CD4-positive, alpha-beta T cell treated with Interleukin-6 for 4 hours (primary cell): Measurements from ENCODE around the gene KCNJ14.
"Not testable (repeated sequence)": the region's sequence is repeated elsewhere in the genome, so short reads cannot be mapped to it uniquely, and the experiment has no call there.

Experiments
- DNase-seq: peaks from one replicate; pipeline ENCODE4 v3.0.0-alpha.2; 2020; ENCODE audit warnings: mixed read lengths

Gene KCNJ14

GRCh38 chr19:48473161-48473966 lies 18.0 kb downstream of the KCNJ14 start:
- no peak for DNase-seq

GRCh38 chr19:48474084-48474592 lies 18.8 kb downstream of the KCNJ14 start:
- DNase-seq = no peak

- DNase-seq = no peak
These were observed 20.1 kb downstream of the KCNJ14 start for GRCh38 chr19:48475369-48476068.

- no peak for DNase-seq
These were observed 20.8 kb downstream of the KCNJ14 start for GRCh38 chr19:48476176-48476575.

GRCh38 chr19:48477067-48477685 lies 21.8 kb downstream of the KCNJ14 start:
- DNase-seq = no peak

GRCh38 chr19:48477698-48478338 lies 22.4 kb downstream of the KCNJ14 start:
- no peak for DNase-seq

- no peak for DNase-seq
These were observed 23.2 kb downstream of the KCNJ14 start for GRCh38 chr19:48478339-48479256.

GRCh38 chr19:48479686-48480085 lies 24.3 kb downstream of the KCNJ14 start:
- DNase-seq = no peak

GRCh38 chr19:48480183-48480557 lies 24.8 kb downstream of the KCNJ14 start:
- peak; percentile 54 for DNase-seq

- DNase-seq = peak; percentile 75
These were observed 25.5 kb downstream of the KCNJ14 start for GRCh38 chr19:48480558-48481500.

- DNase-seq = no peak
These were observed 26.7 kb downstream of the KCNJ14 start for GRCh38 chr19:48481846-48482639.

GRCh38 chr19:48483301-48483700 lies 27.9 kb downstream of the KCNJ14 start:
- DNase-seq = no peak

GRCh38 chr19:48484247-48484893 lies 29.0 kb downstream of the KCNJ14 start:
- no peak for DNase-seq

- no peak for DNase-seq
These were observed 29.7 kb downstream of the KCNJ14 start for GRCh38 chr19:48484931-48485612.

- DNase-seq = not testable (repeated sequence)
These were observed 31.3 kb downstream of the KCNJ14 start for GRCh38 chr19:48486706-48487105.

- no peak for DNase-seq
These were observed 32.2 kb downstream of the KCNJ14 start for GRCh38 chr19:48487544-48487943.

- DNase-seq = no peak
These were observed 32.6 kb downstream of the KCNJ14 start for GRCh38 chr19:48487948-48488347.

GRCh38 chr19:48488478-48488877 lies 33.1 kb downstream of the KCNJ14 start:
- not testable (repeated sequence) for DNase-seq
